PC-9 (cell line): ENCODE measurements around the gene CIAO3. TPM values are rescaled to one million over a fixed set of nuclear protein-coding genes. Genes with fewer than 3 reads are reported as not detected.
A peak's percentile ranks its signal among the peaks of the same experiment; 100 is the strongest.

Experiments used
- BruUV-seq: library from RNA; stranded (reverse); fragments of 400-500 nt; replicated peaks from 2 replicates; lab custom pipeline; 2021; lab: Mats Ljungman, UMichigan
- CTCF ChIA-PET: fragments of 300-600 bp; sonication (Branson Sonifier 250); formaldehyde crosslinking; loops from one replicate; lab custom pipeline; 2022; ENCODE audit warnings: antibody characterized with exemption; lab: Charles Lee
- POLR2A ChIA-PET: fragments of 300-600 bp; sonication (Branson Sonifier 250); formaldehyde crosslinking; loops from one replicate; lab custom pipeline; 2022; ENCODE audit warnings: antibody characterized with exemption; ENCODE audit not compliant: unreplicated experiment; lab: Charles Lee
- DNase-seq, 2 experiments: peaks; one replicate each; pipeline versions ENCODE4 v3.0.0 to v3.0.0-alpha.2; 2015 to 2022; ENCODE audit warnings: mixed read lengths in 1 of 2
- H2AFZ ChIP-seq: fragments of 200-600 bp; sonication (generic); 2 replicates; pipeline ENCODE4 v1.8.1; 2017; ENCODE audit warnings: antibody characterized with exemption
- H3F3A ChIP-seq: fragments of 200-600 bp; sonication (generic); 2 replicates; pipeline ENCODE4 v1.8.1; 2017; ENCODE audit warnings: antibody characterized with exemption, mild to moderate bottlenecking, low read depth; ENCODE audit not compliant: insufficient read depth
- H3K27ac ChIP-seq: fragments of 200-600 bp; sonication (generic); 2 replicates; pipeline ENCODE4 v1.6.1; 2016; ENCODE audit warnings: mixed run types
- H3K27me3 ChIP-seq: fragments of 200-600 bp; sonication (generic); 2 replicates; pipeline ENCODE4 v1.6.1; 2016; ENCODE audit warnings: low read depth, mixed run types; ENCODE audit not compliant: insufficient read depth
- H3K36me3 ChIP-seq: fragments of 200-600 bp; sonication (generic); 2 replicates; pipeline ENCODE4 v1.6.1; 2016; ENCODE audit warnings: low read depth, mixed run types
- H3K4me1 ChIP-seq: fragments of 200-600 bp; sonication (generic); replicated peaks from 2 replicates; pipeline ENCODE4 v1.6.1; 2016; ENCODE audit warnings: mixed run types; ENCODE audit not compliant: insufficient read depth
- H3K4me2 ChIP-seq: fragments of 200-600 bp; sonication (generic); 2 replicates; pipeline ENCODE4 v1.6.1; 2017; ENCODE audit warnings: mixed run types
- H3K4me3 ChIP-seq: fragments of 200-600 bp; sonication (generic); 2 replicates; pipeline ENCODE4 v1.6.1; 2016; ENCODE audit warnings: mixed run types
- H3K79me2 ChIP-seq: fragments of 200-600 bp; sonication (generic); 2 replicates; pipeline ENCODE4 v1.6.1; 2017; ENCODE audit warnings: low read depth, mixed run types
- H3K9me2 ChIP-seq: fragments of 200-600 bp; sonication (generic); 2 replicates; pipeline ENCODE4 v1.8.1; 2017; ENCODE audit warnings: mild to moderate bottlenecking; ENCODE audit not compliant: insufficient read depth
- H3K9me3 ChIP-seq: fragments of 200-600 bp; sonication (generic); 2 replicates; pipeline ENCODE4 v1.8.1; 2016; ENCODE audit warnings: low read depth; ENCODE audit not compliant: insufficient read depth
- H4K20me1 ChIP-seq: fragments of 200-600 bp; sonication (generic); 2 replicates; pipeline ENCODE4 v1.8.1; 2017; ENCODE audit not compliant: insufficient read depth
- CTCF ChIP-seq: fragments of 200-600 bp; sonication (generic); conservative IDR thresholded peaks from 2 replicates; pipeline ENCODE4 v1.6.1; 2017; ENCODE audit warnings: mixed run types, antibody characterized with exemption, mild to moderate bottlenecking, moderate library complexity
- EZH2 ChIP-seq: fragments of 200-600 bp; sonication (generic); IDR thresholded peaks from 2 replicates; pipeline ENCODE4 v1.8.0; 2017; ENCODE audit warnings: antibody characterized with exemption, low read depth
- intact Hi-C: fragments of 100-400 bp; cut with micrococcal nuclease; formaldehyde crosslinking; loops from one replicate; pipeline ENCODE4 v1.10.0; 2022; ENCODE audit not compliant: unreplicated experiment
- total RNA-seq: library from RNA; stranded (reverse); gene quantifications from 2 replicates; pipeline ENCODE4 v1.2.3, GENCODE V29; 2021

Gene CIAO3
- total RNA-seq, 1 experiment from 2014 or later: 44.2 TPM

GRCh38 chr16:751152-752006 is 10.6 kb upstream of the CIAO3 start:
- TF ChIP-seq CTCF (no peak), EZH2 (no peak)
- CTCF ChIA-PET: interaction anchor here (0.6 kb wide), 1 partner anchor 10 kb away, joined by 4 read pairs; no protein-coding TSS in a partner anchor
- H3K27me3 ChIP-seq: no peaks in the 10 kb centered on the region
- no peak overlapping the region for H2AFZ ChIP-seq
- H3K9me2 ChIP-seq: no peaks in the 10 kb centered on the region
- H3K36me3 ChIP-seq: no peaks in the 10 kb centered on the region
- POLR2A ChIA-PET: no interaction called here
- H3F3A ChIP-seq: peaks cover 7% of the 10 kb centered on the region; the same call in 1 of the 2 replicates
- intact Hi-C loops: no loop called here
- H3K79me2 ChIP-seq: no peaks in the 10 kb centered on the region
- H4K20me1 ChIP-seq: no peaks in the 10 kb centered on the region; the same call in 1 of the 2 replicates
- H3K4me2 ChIP-seq: no peak overlapping the region
- no peak for DNase-seq
- H3K27ac ChIP-seq: no peak overlapping the region
- no TSS peak for BruUV-seq
- no peak overlapping the region for H3K4me3 ChIP-seq
- H3K9me3 ChIP-seq: no peaks in the 10 kb centered on the region
- H3K4me1 ChIP-seq: no peaks in the 10 kb centered on the region

- no peaks in the 10 kb centered on the region for H3K79me2 ChIP-seq
- BruUV-seq: no TSS peak
- no peaks in the 10 kb centered on the region for H3K9me2 ChIP-seq
- no peaks in the 10 kb centered on the region for H3K4me1 ChIP-seq
- intact Hi-C loops: no loop called here
- no peaks in the 10 kb centered on the region; the same call in 1 of the 2 replicates for H4K20me1 ChIP-seq
- H3F3A ChIP-seq: 0 out of 2 replicates have a peak, but pooled peaks cover 4% of the 10 kb centered on the region
- no peak overlapping the region for H3K27ac ChIP-seq
- TF ChIP-seq CTCF (no peak), EZH2 (no peak)
- H3K4me2 ChIP-seq: no peak overlapping the region
- H3K9me3 ChIP-seq: no peaks in the 10 kb centered on the region
- no peak for DNase-seq
- no peak overlapping the region for H2AFZ ChIP-seq
- no peaks in the 10 kb centered on the region for H3K27me3 ChIP-seq
- no peak overlapping the region for H3K4me3 ChIP-seq
- no peaks in the 10 kb centered on the region for H3K36me3 ChIP-seq
- CTCF ChIA-PET: no interaction called here
- POLR2A ChIA-PET: no interaction called here
Measured at GRCh38 chr16:750485-750884, 9.7 kb upstream of the CIAO3 start.

GRCh38 chr16:749010-749409 is 8.2 kb upstream of the CIAO3 start:
- POLR2A ChIA-PET: interaction anchor here (0.7 to 0.8 kb wide), 3 partner anchors 10 to 37 kb away, joined by 9 to 24 read pairs (median 23); partner anchors contain the start of gene MSLN
- no peaks in the 10 kb centered on the region for H3K4me1 ChIP-seq
- intact Hi-C loops: no loop called here
- no peak overlapping the region for H2AFZ ChIP-seq
- DNase-seq: peak in 1 of 2 experiments; percentile 50
- no peak overlapping the region for H3K4me2 ChIP-seq
- 0 out of 2 replicates have a peak, but pooled peaks cover 4% of the 10 kb centered on the region for H3F3A ChIP-seq
- CTCF ChIA-PET: interaction anchor here (0.6 kb wide), 1 partner anchor 710 kb away, joined by 5 read pairs; no protein-coding TSS in a partner anchor
- H3K9me3 ChIP-seq: no peaks in the 10 kb centered on the region
- no peaks in the 10 kb centered on the region for H3K36me3 ChIP-seq
- H3K4me3 ChIP-seq: no peak overlapping the region
- H4K20me1 ChIP-seq: no peaks in the 10 kb centered on the region; the same call in 1 of the 2 replicates
- no peak for TF ChIP-seq EZH2
- H3K27me3 ChIP-seq: no peaks in the 10 kb centered on the region
- no peak overlapping the region for H3K27ac ChIP-seq
- no peaks in the 10 kb centered on the region for H3K79me2 ChIP-seq
- no peaks in the 10 kb centered on the region for H3K9me2 ChIP-seq
- no TSS peak for BruUV-seq
